Tibial nerve (tissue), 4 donors: ENCODE results near the gene COPS9. TPM values are rescaled to one million over a fixed set of nuclear protein-coding genes. Genes with fewer than 3 reads are reported as not detected.

Experiments
- DNase-seq, 2 donors: peaks; one replicate each; pipeline ENCODE4 v3.0.0-alpha.2; 2019; ENCODE audit warnings: low spot score in 2 of 2
- H3K27ac ChIP-seq, 4 donors: fragments of 200-600 bp; sonication (generic) in 3 of 4; one replicate each; pipeline ENCODE4 v1.5.1; 2017 to 2019; ENCODE audit warnings: mild to moderate bottlenecking in 1 of 4
- H3K27me3 ChIP-seq, 2 donors: fragments of 200-600 bp; sonication (generic) in 1 of 2; one replicate each; pipeline versions ENCODE4 v1.5.1 to v1.6.0; 2017 to 2019
- H3K36me3 ChIP-seq, 3 donors: fragments of 200-600 bp; sonication (generic); one replicate each; pipeline ENCODE4 v1.5.1; 2018 to 2019
- H3K4me1 ChIP-seq, 4 donors: fragments of 200-600 bp; sonication (generic) in 3 of 4; one replicate each; pipeline ENCODE4 v1.5.1; 2017 to 2019
- H3K4me3 ChIP-seq, 4 donors: fragments of 200-600 bp; sonication (generic) in 3 of 4; one replicate each; pipeline ENCODE4 v1.5.1; 2017 to 2019; ENCODE audit warnings: mild to moderate bottlenecking in 1 of 4, moderate library complexity in 1 of 4
- H3K9me3 ChIP-seq, 4 donors: fragments of 200-600 bp; sonication (generic) in 3 of 4; one replicate each; pipeline ENCODE4 v1.5.1; 2017 to 2019
- CTCF ChIP-seq, 5 experiments: fragments of 200-600 bp in 3 of 5; fragments of 450-650 bp in 2 of 5; sonication (generic) in 3 of 5; IDR thresholded peaks; one replicate each; pipeline ENCODE4 v1.5.1; 2016 to 2019; ENCODE audit warnings: antibody characterized with exemption in 5 of 5, mild to moderate bottlenecking in 3 of 5, moderate library complexity in 2 of 5
- EP300 ChIP-seq, 2 donors: sonication (generic); formaldehyde crosslinking; IDR thresholded peaks; one replicate each; pipeline ENCODE4 v1.6.1; 2017; ENCODE audit warnings: antibody characterized with exemption in 2 of 2, mild to moderate bottlenecking in 1 of 2
- POLR2A ChIP-seq, 2 donors: fragments of 450-650 bp; IDR thresholded peaks; one replicate each; pipeline ENCODE4 v1.6.1; 2017; ENCODE audit warnings: antibody characterized with exemption in 2 of 2, mild to moderate bottlenecking in 2 of 2, moderate library complexity in 2 of 2
- WGBS, 2 donors: methylation state at CpG; one replicate each; pipeline ENCODE4 v1.1.5; 2018; 5-methylcytosine and 5-hydroxymethylcytosine counted together
- total RNA-seq, 4 donors: library from RNA; depleted of rRNA; stranded (reverse); fragments of >200 nt; gene quantifications; one replicate each; pipeline ENCODE4 v1.1.0, GENCODE V29; 2016

The COPS9 gene
- total RNA-seq, 4 donors from 2014 or later = 94.8 to 224 (median 141) TPM

GRCh38 chr2:240142859-240143258 is 6.8 kb upstream of the COPS9 start:
- H3K9me3 ChIP-seq = no peaks in the 10 kb centered on the region
- DNase-seq = no peak
- H3K4me3 ChIP-seq = no peak overlapping the region
- peaks cover 0 to 6% (median 3%) of the 10 kb centered on the region in 4 donors for H3K4me1 ChIP-seq
- TF ChIP-seq EP300 (IDR thresholded peaks at IDR 0.05) (no peak), CTCF (IDR thresholded peaks at IDR 0.05) (no peak), POLR2A (IDR thresholded peaks at IDR 0.05) (no peak)
- H3K27ac ChIP-seq = no peak overlapping the region
- WGBS, 2 donors = 87 to 89% methylated on average over 5 of the region's 5 CpGs
- H3K27me3 ChIP-seq = no peaks in the 10 kb centered on the region
- no peaks in the 10 kb centered on the region for H3K36me3 ChIP-seq

GRCh38 chr2:240142256-240142775 is 6.2 kb upstream of the COPS9 start:
- Histone ChIP-seq H3K36me3 (no peaks in the 10 kb centered on the region), H3K27ac (no peak overlapping the region), H3K27me3 (no peaks in the 10 kb centered on the region), H3K4me3 (no peak overlapping the region), H3K4me1 (peaks cover 0 to 6% (median 3%) of the 10 kb centered on the region in 4 donors), H3K9me3 (no peaks in the 10 kb centered on the region)
- DNase-seq = no peak
- TF ChIP-seq CTCF (IDR thresholded peaks at IDR 0.05) (no peak), POLR2A (IDR thresholded peaks at IDR 0.05) (no peak), EP300 (IDR thresholded peaks at IDR 0.05) (no peak)
- 86 to 87% methylated on average over 16 of the region's 16 CpGs for WGBS, 2 donors

GRCh38 chr2:240141736-240142135 is 5.6 kb upstream of the COPS9 start:
- WGBS, 2 donors = 81 to 85% methylated on average over 14 of the region's 14 CpGs
- TF ChIP-seq EP300 (IDR thresholded peaks at IDR 0.05) (no peak), CTCF (IDR thresholded peaks at IDR 0.05) (no peak), POLR2A (IDR thresholded peaks at IDR 0.05) (no peak)
- no peak overlapping the region for H3K27ac ChIP-seq
- H3K4me1 ChIP-seq = peaks cover 0 to 10% (median 3%) of the 10 kb centered on the region in 4 donors
- H3K9me3 ChIP-seq = no peaks in the 10 kb centered on the region
- DNase-seq = no peak
- H3K36me3 ChIP-seq = no peaks in the 10 kb centered on the region
- no peaks in the 10 kb centered on the region for H3K27me3 ChIP-seq
- H3K4me3 ChIP-seq = no peak overlapping the region

GRCh38 chr2:240140920-240141319 is 4.8 kb upstream of the COPS9 start:
- H3K27me3 ChIP-seq = no peaks in the 10 kb centered on the region
- no peak for TF ChIP-seq CTCF (IDR thresholded peaks at IDR 0.05)
- TF ChIP-seq POLR2A (IDR thresholded peaks at IDR 0.05) = no peak
- TF ChIP-seq EP300 (IDR thresholded peaks at IDR 0.05) = no peak
- no peak for DNase-seq
- no peak overlapping the region for H3K27ac ChIP-seq
- no peaks in the 10 kb centered on the region for H3K9me3 ChIP-seq
- 71 to 79% methylated on average over 10 to 11 of the region's 11 CpGs for WGBS, 2 donors
- no peak overlapping the region for H3K4me3 ChIP-seq
- no peaks in the 10 kb centered on the region for H3K36me3 ChIP-seq
- peaks cover 0 to 14% (median 5%) of the 10 kb centered on the region in 4 donors for H3K4me1 ChIP-seq

GRCh38 chr2:240140511-240140910 is 4.4 kb upstream of the COPS9 start, which contains the start of gene OTOS:
Gene OTOS (minus strand): TSS chr2:240140658. CDS start chr2:240140326, 332 bp downstream.
- Histone ChIP-seq H3K27me3 (no peaks in the 10 kb centered on the region), H3K9me3 (no peaks in the 10 kb centered on the region), H3K4me3 (no peak within 1 kb of the TSS), H3K36me3 (no peaks in the 10 kb centered on the region), H3K27ac (no peak within 1 kb of the TSS), H3K4me1 (peaks cover 0 to 15% (median 6%) of the 10 kb centered on the region in 4 donors)
- WGBS, 2 donors = 61 to 84% methylated on average over 5 of the region's 5 CpGs
- TF ChIP-seq CTCF (IDR thresholded peaks at IDR 0.05) = no peak
- TF ChIP-seq POLR2A (IDR thresholded peaks at IDR 0.05) = no peak
- no peak for TF ChIP-seq EP300 (IDR thresholded peaks at IDR 0.05)
- DNase-seq = no peak
